Nephron (organoid): ENCODE measurements around the gene BAIAP2.

Source experiments
- H3K27ac Mint-ChIP-seq, 3 experiments: 2 replicates each; pipeline ENCODE4 v1.8.0; 2020; ENCODE audit warnings: mixed read lengths in 3 of 3, mild to moderate bottlenecking in 2 of 3, moderate library complexity in 1 of 3
- H3K27me3 Mint-ChIP-seq: 2 replicates; pipeline ENCODE4 v1.8.0; 2021; ENCODE audit warnings: low read depth, mild to moderate bottlenecking, moderate library complexity, mixed read lengths
- H3K36me3 Mint-ChIP-seq: 2 replicates; pipeline ENCODE4 v1.8.0; 2020; ENCODE audit warnings: low read depth, mixed read lengths
- H3K4me1 Mint-ChIP-seq: 2 replicates; pipeline ENCODE4 v1.8.0; 2020; ENCODE audit warnings: mixed read lengths
- H3K4me3 Mint-ChIP-seq, 3 experiments: 2 replicates each; pipeline ENCODE4 v1.8.0; 2020; ENCODE audit warnings: mild to moderate bottlenecking in 3 of 3, mixed read lengths in 3 of 3, moderate library complexity in 2 of 3
- H3K9me3 Mint-ChIP-seq: 2 replicates; pipeline ENCODE4 v1.8.0; 2020; ENCODE audit warnings: mixed read lengths
- CTCF ChIP-seq, 3 experiments: fragments of 200-600 bp; sonication (generic); IDR thresholded peaks; one replicate each; pipeline ENCODE4 v1.5.0; 2021; ENCODE audit warnings: antibody characterized with exemption in 3 of 3; ENCODE audit not compliant: unreplicated experiment in 3 of 3

Gene BAIAP2

GRCh38 chr17:81135505-81136278, 100.7 kb downstream of the BAIAP2 start:
- H3K9me3 Mint-ChIP-seq = no peaks in the 10 kb centered on the region
- TF ChIP-seq CTCF (IDR thresholded peaks at IDR 0.05; ENCODE audit: unreplicated experiment in 3 of 3) = no peak
- no peaks in the 10 kb centered on the region for H3K4me1 Mint-ChIP-seq
- peaks cover 7% of the 10 kb centered on the region for H3K27me3 Mint-ChIP-seq
- H3K27ac Mint-ChIP-seq = no peak overlapping the region
- no peak overlapping the region for H3K4me3 Mint-ChIP-seq
- no peaks in the 10 kb centered on the region for H3K36me3 Mint-ChIP-seq

- Mint-ChIP-seq H3K27me3 (peaks cover 7% of the 10 kb centered on the region), H3K4me1 (no peaks in the 10 kb centered on the region), H3K9me3 (no peaks in the 10 kb centered on the region), H3K36me3 (no peaks in the 10 kb centered on the region), H3K27ac (no peak overlapping the region), H3K4me3 (no peak overlapping the region)
- no peak for TF ChIP-seq CTCF (IDR thresholded peaks at IDR 0.05; ENCODE audit: unreplicated experiment in 3 of 3)
These were observed 101.4 kb downstream of the BAIAP2 start for GRCh38 chr17:81136366-81136765.

- H3K36me3 Mint-ChIP-seq = no peaks in the 10 kb centered on the region
- peaks cover 7% of the 10 kb centered on the region for H3K27me3 Mint-ChIP-seq
- H3K9me3 Mint-ChIP-seq = no peaks in the 10 kb centered on the region
- no peak for TF ChIP-seq CTCF (IDR thresholded peaks at IDR 0.05; ENCODE audit: unreplicated experiment in 3 of 3)
- no peaks in the 10 kb centered on the region for H3K4me1 Mint-ChIP-seq
- H3K27ac Mint-ChIP-seq = no peak overlapping the region
- H3K4me3 Mint-ChIP-seq = no peak overlapping the region
These were observed 102.3 kb downstream of the BAIAP2 start for GRCh38 chr17:81137248-81137647.

GRCh38 chr17:81138083-81138482, 103.1 kb downstream of the BAIAP2 start:
- no peak for TF ChIP-seq CTCF (IDR thresholded peaks at IDR 0.05; ENCODE audit: unreplicated experiment in 3 of 3)
- no peaks in the 10 kb centered on the region for H3K9me3 Mint-ChIP-seq
- no peak overlapping the region for H3K27ac Mint-ChIP-seq
- peaks cover 7% of the 10 kb centered on the region for H3K27me3 Mint-ChIP-seq
- H3K4me1 Mint-ChIP-seq = no peaks in the 10 kb centered on the region
- no peaks in the 10 kb centered on the region for H3K36me3 Mint-ChIP-seq
- no peak overlapping the region for H3K4me3 Mint-ChIP-seq

- Mint-ChIP-seq H3K9me3 (no peaks in the 10 kb centered on the region), H3K27ac (no peak overlapping the region), H3K36me3 (no peaks in the 10 kb centered on the region), H3K4me3 (no peak overlapping the region), H3K27me3 (peaks cover 7% of the 10 kb centered on the region), H3K4me1 (no peaks in the 10 kb centered on the region)
- TF ChIP-seq CTCF (IDR thresholded peaks at IDR 0.05; ENCODE audit: unreplicated experiment in 3 of 3) = no peak
These were observed 103.5 kb downstream of the BAIAP2 start for GRCh38 chr17:81138500-81138899.

GRCh38 chr17:81139428-81139827, 104.5 kb downstream of the BAIAP2 start:
- H3K36me3 Mint-ChIP-seq = no peaks in the 10 kb centered on the region
- H3K27me3 Mint-ChIP-seq = peaks cover 7% of the 10 kb centered on the region
- H3K9me3 Mint-ChIP-seq = no peaks in the 10 kb centered on the region
- TF ChIP-seq CTCF (IDR thresholded peaks at IDR 0.05; ENCODE audit: unreplicated experiment in 3 of 3) = no peak
- H3K27ac Mint-ChIP-seq = no peak overlapping the region
- H3K4me1 Mint-ChIP-seq = no peaks in the 10 kb centered on the region
- H3K4me3 Mint-ChIP-seq = no peak overlapping the region
